Inflammatory macrophage (primary cell): ENCODE data around the gene SACM1L.
"Not testable (repeated sequence)": the region's sequence is repeated elsewhere in the genome, so short reads cannot be mapped to it uniquely, and the experiment has no call there.

Experiments
- DNase-seq, 2 donors: peaks; one replicate each; pipeline ENCODE4 v3.0.0-alpha.2; 2020 to 2022

Gene SACM1L

DNA sequence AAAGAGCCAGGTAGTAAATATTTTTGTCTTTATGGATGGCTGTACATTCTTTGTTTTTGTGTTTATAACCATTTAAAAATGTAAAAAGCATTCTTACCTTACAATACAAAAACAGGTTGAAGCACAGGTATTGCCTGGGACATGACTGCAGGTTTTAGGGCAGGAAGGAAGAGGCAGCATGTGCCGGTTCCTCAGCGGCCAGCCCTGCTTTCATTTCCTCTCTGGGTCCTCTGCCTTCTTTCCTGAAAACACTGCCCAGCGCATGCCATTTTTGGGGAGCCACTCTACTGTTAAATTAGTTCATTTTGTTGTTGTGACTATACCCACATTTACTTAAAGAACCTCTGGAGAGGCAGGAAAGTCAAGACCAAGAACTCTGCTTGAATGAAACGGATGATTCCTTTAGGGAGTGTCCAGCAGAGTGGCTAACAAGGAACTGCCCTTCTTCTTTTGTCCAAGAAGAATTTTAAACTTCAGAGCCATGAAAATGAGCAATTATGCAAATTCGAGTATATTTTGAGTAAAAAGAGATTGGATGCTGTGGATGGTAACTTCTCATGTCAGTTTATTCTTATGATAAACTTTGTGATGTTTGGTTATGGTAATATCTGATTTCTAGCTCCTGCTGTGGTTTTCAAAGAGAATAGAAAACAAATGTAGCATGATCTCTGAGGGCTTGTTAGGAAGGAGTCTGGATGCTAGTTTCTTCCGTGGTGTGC lies 52.7 kb downstream of the SACM1L start:
- DNase-seq = no peak

DNA sequence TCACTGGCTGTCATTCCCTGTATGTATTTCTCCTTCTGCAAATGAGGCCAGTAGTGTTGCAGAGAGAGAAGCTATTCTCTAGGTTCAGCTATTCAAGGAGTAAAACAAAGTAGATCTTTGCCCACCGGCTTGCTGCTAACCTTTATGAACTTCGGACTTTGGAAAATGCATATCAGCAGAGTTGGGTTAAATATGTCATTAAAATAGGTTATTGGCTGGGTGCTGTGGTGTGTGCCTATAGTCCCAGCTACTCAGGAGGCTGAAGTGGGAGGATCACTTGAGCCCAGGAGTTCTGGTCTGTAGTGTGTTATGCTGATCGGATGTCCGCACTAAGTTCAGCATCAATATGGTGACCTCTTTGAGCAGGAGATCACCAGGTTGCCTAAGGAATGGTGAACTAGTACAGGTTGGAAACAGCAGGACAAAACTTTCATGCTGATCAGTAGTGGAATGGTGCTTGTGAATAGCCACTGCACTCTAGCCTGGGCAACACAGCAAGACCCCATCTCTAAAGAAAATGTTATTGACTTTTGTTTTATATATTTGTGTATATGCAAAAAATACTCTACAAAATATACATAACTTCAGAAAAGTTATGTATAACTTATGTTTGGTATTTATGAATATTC lies 53.4 kb downstream of the SACM1L start:
- DNase-seq = no peak

- DNase-seq = no peak
These were observed 57.1 kb downstream of the SACM1L start for GRCh38 chr3:45746165-45746776.

- no peak for DNase-seq
These were observed 57.8 kb downstream of the SACM1L start for GRCh38 chr3:45746777-45747622.

DNA sequence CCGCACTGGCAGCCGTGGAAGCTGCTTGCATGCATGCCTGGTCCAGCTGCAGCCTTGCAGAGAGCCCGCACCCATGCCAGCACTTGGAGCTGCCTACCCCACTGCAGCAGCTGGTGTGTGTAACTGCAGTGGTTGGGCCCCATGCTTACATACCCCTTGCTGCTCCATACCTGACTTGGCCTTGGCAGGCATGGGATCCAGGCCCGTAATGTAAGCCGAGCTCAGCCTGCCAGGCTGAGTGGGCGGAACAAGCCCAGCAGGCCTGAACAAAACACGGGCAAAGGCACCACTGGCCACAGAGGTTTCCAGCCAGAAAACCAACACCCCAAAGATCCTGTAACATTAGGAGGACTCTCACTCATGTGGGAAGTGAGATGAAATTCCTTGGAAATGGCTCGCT lies 58.9 kb downstream of the SACM1L start:
- DNase-seq = no peak

DNA sequence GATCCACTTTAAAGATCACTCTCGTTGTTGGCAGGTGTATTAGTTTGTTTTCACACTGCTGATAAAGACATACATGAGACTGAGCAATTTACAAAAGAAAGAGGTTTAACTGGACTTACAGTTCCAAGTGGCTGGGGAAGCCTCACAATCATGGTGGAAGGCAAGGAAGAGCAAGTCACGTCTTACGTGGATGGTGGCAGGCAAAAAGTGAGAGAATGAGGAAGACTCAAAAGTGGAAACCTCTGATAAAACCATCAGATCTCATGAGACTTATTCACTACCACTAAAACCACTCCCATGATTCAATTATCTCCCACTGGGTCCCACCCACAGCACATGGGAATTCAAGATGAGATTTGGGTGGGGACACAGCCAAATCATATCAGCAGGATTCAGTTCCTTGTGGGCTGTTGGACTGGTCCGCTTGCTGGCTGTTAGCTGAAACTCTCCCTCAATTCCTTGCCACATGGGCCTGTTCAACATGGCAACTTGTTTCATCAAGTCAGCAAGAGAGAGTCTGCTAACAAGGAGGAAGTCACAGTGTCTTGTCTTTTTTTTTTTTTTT lies 59.9 kb downstream of the SACM1L start:
- not testable (repeated sequence) for DNase-seq

DNA sequence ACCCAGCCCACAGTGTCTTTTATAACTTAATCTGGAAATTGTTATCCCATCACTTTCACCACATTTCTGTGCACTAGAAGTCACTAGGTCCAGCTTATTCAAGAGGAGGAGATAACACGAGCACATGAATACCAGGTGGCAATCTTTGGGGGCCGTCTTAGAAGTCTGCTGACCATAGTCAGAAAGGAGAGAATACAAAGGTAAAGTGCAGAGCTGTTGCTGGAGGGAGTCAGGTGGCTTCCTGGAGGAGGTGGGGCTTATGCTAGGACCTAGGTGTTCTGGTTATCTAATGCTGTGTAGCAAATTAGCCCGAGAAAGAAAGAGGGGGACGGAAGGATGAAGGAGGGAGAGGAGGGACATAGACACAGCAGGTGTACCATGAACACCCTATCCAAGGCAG lies 60.7 kb downstream of the SACM1L start:
- no peak for DNase-seq

DNA sequence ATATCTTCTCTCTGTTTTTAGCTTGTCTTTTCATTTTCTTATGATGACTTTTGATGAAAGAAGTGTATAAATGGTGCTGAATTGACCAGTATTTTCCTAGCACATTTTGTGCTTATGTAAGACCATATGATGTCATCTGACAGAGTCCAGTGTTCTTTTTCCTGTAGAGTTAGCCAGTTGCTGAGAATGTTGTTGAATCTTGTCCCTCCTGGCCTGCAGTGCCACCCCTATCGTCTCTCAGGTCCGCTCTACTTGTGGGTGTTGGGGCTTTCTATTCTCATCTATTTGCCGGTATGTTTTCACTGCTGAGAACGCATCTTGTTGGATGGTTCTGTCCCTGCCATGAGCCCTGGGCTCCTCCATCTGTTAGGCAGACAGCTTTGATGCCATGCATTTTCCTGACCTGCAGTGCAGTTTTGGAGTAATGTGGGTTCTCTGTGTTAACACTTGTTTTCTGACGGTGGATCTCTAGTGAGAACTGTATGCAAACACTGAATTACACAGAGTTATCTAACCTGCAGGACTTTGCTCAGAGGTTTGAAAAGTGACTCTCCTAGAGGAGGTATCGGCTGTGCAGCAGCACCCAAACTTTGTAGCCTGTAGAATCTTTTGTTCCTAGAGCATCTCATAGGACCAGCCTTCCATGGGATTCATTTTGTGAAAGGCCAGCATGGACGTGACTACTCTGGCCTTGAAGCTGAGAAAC lies 62.5 kb downstream of the SACM1L start:
- DNase-seq = no peak

GRCh38 chr3:45753095-45753494 lies 63.9 kb downstream of the SACM1L start:
- no peak for DNase-seq

- DNase-seq = no peak
These were observed 65.3 kb downstream of the SACM1L start for GRCh38 chr3:45754461-45754860.

DNA sequence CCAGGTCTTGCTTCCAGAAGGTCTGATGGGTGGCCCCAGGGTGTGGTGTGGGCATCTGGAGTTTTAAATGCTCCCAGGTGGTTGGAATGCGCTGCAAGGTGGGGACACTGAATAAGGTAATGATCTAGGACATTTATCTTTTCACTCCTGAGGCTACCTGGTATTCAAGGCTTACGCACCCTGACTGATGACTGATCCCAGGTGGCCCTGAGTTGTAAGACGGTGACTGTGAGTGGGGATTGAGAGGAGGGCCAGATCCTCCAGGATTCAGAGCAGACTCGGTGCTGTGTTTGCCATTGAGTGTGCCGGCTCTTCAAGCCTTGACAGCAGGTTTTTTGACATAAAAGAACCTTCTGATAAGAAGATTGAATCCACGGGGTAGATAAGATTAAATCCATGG lies 66.9 kb downstream of the SACM1L start:
- DNase-seq = no peak

- DNase-seq = not testable (repeated sequence)
These were observed 67.9 kb downstream of the SACM1L start for GRCh38 chr3:45757141-45757540.

- no peak for DNase-seq
These were observed 69.7 kb downstream of the SACM1L start for GRCh38 chr3:45758871-45759270.

GRCh38 chr3:45759851-45760250 lies 70.7 kb downstream of the SACM1L start:
- no peak for DNase-seq

DNA sequence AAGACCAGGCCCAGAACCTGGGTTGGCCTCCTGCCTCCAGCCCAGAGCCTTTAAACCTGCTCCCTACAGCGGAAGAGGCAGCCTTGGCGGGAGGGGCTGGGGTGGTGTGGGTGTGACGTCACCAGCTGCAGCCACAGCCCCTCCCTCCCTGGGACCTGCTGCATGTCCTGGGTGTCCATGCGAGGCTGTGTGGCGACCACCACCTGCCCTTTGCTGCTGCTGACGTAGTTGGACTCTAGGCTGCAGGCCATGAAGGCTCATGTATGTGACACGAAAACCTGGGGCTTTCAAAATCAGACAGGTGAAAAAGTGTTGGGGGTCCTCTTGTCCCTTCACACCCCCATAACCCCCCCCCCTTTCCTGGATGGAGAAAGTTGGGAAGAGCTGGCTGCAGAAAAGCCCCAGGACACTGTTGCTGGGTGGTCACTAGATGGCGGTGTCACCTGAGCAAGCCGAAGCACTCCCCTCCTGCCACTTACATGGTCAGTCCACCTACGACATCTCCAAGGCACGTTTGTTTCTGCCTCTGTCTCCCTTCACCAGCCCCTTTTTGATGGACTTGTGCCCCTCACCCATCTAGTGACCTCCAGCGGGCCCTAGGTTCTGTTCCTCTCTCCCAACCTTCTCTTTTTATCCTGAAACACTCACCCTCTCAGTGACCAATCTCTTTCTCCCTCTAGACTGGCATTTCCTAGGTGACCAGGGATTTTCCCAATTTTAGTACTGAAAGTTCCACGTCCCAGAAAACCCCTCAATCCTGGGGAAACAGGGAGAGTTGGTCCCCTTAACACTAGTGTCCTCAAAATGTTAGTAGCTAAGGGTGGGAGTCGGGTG lies 71.9 kb downstream of the SACM1L start:
- DNase-seq = peak; percentile 32 to 59

- DNase-seq = no peak
These were observed 72.6 kb downstream of the SACM1L start for GRCh38 chr3:45761831-45762230.

GRCh38 chr3:45762647-45763302 lies 73.6 kb downstream of the SACM1L start:
- DNase-seq = no peak

GRCh38 chr3:45763303-45763675 lies 74.1 kb downstream of the SACM1L start:
- DNase-seq = no peak

DNA sequence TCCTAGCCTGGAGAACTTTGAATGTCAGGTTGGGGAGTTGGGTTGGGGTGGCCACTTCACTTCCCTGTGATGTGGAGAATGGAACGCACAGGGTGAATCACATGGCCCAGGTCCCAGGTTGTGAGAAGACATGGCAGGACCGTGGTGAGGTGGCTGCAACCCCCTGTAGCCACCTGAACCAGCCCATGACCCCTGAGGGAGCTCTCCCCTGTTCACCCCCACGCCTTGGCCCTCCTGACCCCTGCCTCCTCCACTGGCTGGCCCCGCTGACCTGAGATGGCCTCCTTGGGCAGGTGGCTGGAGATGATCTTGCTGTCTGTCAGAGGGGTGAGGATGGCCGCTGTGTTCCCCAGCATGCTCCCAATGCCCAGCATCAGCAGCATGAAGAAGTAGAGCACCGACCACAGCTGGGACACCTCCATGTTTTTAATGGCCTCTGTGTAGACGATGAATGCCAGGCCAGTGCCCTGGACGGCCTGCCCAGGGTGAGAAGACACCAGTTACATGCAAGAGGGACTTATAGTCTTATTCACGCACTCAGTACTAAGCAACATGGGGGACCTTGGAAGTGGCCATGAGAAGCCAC lies 76.2 kb downstream of the SACM1L start:
- no peak for DNase-seq

DNA sequence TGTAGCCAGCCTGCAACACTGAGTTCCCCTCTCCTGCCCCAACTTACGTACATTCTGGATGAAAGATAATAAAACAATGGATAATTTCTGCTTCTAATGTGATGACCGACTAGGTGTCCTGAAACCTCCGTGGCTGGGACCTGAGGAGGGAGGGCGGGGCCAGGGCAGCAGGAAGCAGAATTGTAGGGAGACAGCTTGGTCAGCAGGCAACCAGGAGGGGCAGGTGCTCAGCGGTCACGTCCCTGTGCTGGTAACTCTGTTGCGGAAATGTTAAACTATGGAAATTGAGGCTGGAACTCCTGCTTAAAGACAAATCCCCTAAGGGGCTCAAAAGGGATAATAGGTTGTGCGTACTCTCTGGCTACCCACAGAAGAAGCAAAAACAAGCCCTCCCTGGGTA lies 76.8 kb downstream of the SACM1L start:
- no peak for DNase-seq
